HEK293T (cell line): ENCODE results near the gene HS6ST2.

ENCODE experiments used
- ARNT ChIP-seq: fragments of 450-650 bp; IDR thresholded peaks from 2 replicates; pipeline ENCODE4 v1.6.1; 2017; ENCODE audit warnings: mild to moderate bottlenecking
- BHLHE40 ChIP-seq: fragments of 450-650 bp; IDR thresholded peaks from 2 replicates; pipeline ENCODE4 v1.6.1; 2016; ENCODE audit warnings: mild to moderate bottlenecking, moderate library complexity, borderline replicate concordance
- CTBP1 ChIP-seq: fragments of 450-650 bp; IDR thresholded peaks from 2 replicates; pipeline ENCODE4 v1.6.1; 2016; ENCODE audit warnings: borderline replicate concordance
- ELF4 ChIP-seq: fragments of 450-650 bp; IDR thresholded peaks from 2 replicates; pipeline ENCODE4 v1.6.1; 2017; ENCODE audit warnings: antibody characterized with exemption
- FOXA1 ChIP-seq: fragments of 450-650 bp; IDR thresholded peaks from 2 replicates; pipeline ENCODE4 v1.6.1; 2016; ENCODE audit warnings: mild to moderate bottlenecking
- FOXK2 ChIP-seq: fragments of 450-650 bp; IDR thresholded peaks from 2 replicates; pipeline ENCODE4 v1.6.1; 2016; ENCODE audit warnings: mild to moderate bottlenecking
- FOXM1 ChIP-seq: fragments of 450-650 bp; IDR thresholded peaks from 2 replicates; pipeline ENCODE4 v1.6.1; 2017; ENCODE audit warnings: mild to moderate bottlenecking, borderline replicate concordance
- NFRKB ChIP-seq: fragments of 450-650 bp; IDR thresholded peaks from 2 replicates; pipeline ENCODE4 v1.6.1; 2016; ENCODE audit warnings: mild to moderate bottlenecking, moderate library complexity
- SP1 ChIP-seq: fragments of 450-650 bp; IDR thresholded peaks from 2 replicates; pipeline ENCODE4 v1.6.1; 2017
- SUZ12 ChIP-seq: fragments of 450-650 bp; IDR thresholded peaks from 2 replicates; pipeline ENCODE4 v1.6.1; 2016; ENCODE audit warnings: mild to moderate bottlenecking

GRCh38 chrX:132757066-132757623 is 201.3 kb downstream of the HS6ST2 start:
- TF ChIP-seq CTBP1 (no peak), ARNT (no peak), SUZ12 (no peak), ELF4 (no peak), SP1 (no peak), FOXA1 (no peak), FOXK2 (no peak), BHLHE40 (no peak), FOXM1 (no peak), NFRKB (no peak)
